Parathyroid adenoma (tissue), 2 donors: Measurements from ENCODE around the gene DLL1.
"Not testable (repeated sequence)": the region's sequence is repeated elsewhere in the genome, so short reads cannot be mapped to it uniquely, and the experiment has no call there.

Source experiments
- H2AFZ ChIP-seq: fragments of 300-600 bp; sonication (generic); one replicate; pipeline ENCODE4 v1.7.0; 2017; ENCODE audit warnings: antibody characterized with exemption, mild to moderate bottlenecking
- H3K27ac ChIP-seq: fragments of 300-600 bp; sonication (generic); one replicate; pipeline ENCODE4 v1.7.0; 2017
- H3K27me3 ChIP-seq: fragments of 300-600 bp; sonication (generic); one replicate; pipeline ENCODE4 v1.7.0; 2017; ENCODE audit warnings: low read length; ENCODE audit not compliant: control insufficient read depth, insufficient read depth
- H3K36me3 ChIP-seq: fragments of 300-600 bp; sonication (generic); one replicate; pipeline ENCODE4 v1.7.0; 2017; ENCODE audit warnings: low read length; ENCODE audit not compliant: control insufficient read depth, insufficient read depth
- H3K4me1 ChIP-seq: fragments of 300-600 bp; sonication (generic); one replicate; pipeline ENCODE4 v1.7.0; 2017; ENCODE audit warnings: control low read depth
- H3K4me2 ChIP-seq: fragments of 300-600 bp; sonication (generic); one replicate; pipeline ENCODE4 v1.7.0; 2017; ENCODE audit warnings: low read length
- H3K4me3 ChIP-seq: fragments of 300-600 bp; sonication (generic); one replicate; pipeline ENCODE4 v1.7.0; 2017; ENCODE audit warnings: low read depth, low read length
- H3K79me2 ChIP-seq: fragments of 300-600 bp; sonication (generic); one replicate; pipeline ENCODE4 v1.7.0; 2017; ENCODE audit warnings: control low read depth
- H3K9ac ChIP-seq: fragments of 300-600 bp; sonication (generic); one replicate; pipeline ENCODE4 v1.7.0; 2017; ENCODE audit warnings: mild to moderate bottlenecking
- H3K9me3 ChIP-seq: fragments of 300-600 bp; sonication (generic); one replicate; pipeline ENCODE4 v1.7.0; 2017; ENCODE audit warnings: low read length; ENCODE audit not compliant: control insufficient read depth
- TF ChIP-seq, protein P1 (sequence below): fragments of 300-600 bp; sonication (generic); IDR thresholded peaks from one replicate; pipeline ENCODE4 v1.7.0; 2017; ENCODE audit warnings: antibody characterized with exemption, mild to moderate bottlenecking
- donor health status: primary hyperparathyroidism.

DLL1 gene, protein sequence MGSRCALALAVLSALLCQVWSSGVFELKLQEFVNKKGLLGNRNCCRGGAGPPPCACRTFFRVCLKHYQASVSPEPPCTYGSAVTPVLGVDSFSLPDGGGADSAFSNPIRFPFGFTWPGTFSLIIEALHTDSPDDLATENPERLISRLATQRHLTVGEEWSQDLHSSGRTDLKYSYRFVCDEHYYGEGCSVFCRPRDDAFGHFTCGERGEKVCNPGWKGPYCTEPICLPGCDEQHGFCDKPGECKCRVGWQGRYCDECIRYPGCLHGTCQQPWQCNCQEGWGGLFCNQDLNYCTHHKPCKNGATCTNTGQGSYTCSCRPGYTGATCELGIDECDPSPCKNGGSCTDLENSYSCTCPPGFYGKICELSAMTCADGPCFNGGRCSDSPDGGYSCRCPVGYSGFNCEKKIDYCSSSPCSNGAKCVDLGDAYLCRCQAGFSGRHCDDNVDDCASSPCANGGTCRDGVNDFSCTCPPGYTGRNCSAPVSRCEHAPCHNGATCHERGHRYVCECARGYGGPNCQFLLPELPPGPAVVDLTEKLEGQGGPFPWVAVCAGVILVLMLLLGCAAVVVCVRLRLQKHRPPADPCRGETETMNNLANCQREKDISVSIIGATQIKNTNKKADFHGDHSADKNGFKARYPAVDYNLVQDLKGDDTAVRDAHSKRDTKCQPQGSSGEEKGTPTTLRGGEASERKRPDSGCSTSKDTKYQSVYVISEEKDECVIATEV

DNA sequence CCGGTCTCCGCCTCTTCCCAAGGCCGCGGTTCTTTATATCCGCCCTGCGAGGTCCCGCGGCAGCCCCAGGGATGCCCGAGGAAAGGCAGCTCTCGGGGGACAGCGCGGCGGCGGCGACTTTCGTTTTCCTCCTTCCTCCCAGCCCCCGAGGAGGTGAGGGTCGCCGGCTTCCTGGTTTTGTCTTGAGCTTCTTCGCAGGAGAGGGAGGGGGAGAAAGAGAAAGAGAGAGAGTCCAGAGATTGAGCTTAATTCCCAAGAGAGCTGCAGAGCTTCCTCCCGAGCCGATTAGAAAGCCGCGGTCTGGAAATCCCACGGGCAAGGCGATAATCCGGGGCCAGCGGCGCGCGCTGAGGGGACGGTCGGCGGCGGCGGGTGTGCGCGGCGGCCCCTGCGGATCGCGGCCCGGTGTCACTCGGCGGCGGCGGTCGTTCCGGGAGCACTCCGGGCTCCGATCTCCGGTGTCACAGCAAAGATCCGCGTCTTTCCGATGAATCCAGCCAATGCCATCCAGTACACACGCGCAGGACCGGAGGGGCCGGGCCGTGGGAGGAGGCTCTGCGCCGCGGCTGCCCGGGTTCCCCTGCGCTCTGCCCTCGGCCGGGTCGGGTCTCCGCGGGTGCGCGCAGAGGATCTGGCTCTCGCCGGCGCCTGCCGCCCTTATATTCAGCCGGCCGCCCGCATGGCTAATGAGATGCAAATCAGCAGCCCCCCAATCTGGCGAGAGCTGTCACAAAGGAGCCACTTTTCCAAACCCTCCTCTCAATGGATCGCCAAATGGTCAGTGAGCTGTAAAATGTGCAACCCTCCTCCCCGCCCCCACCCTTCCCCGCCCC lies at the start of gene DLL1:
DLL1 (minus strand) TSS at position 783 of the 833 bp plus-strand sequence. CDS start 939 bp downstream, outside the sequence.
- H3K27ac ChIP-seq, result peak within 1 kb of the TSS; percentile 58
- peak within 1 kb of the TSS; percentile 65 for H3K4me3 ChIP-seq
- no peaks in the 10 kb centered on the region for H3K9me3 ChIP-seq
- H3K27me3 ChIP-seq, result peaks cover 7% of the 10 kb centered on the region
- peaks cover 12% of the 10 kb centered on the region for H3K4me1 ChIP-seq
- H3K4me2 ChIP-seq, result peak within 1 kb of the TSS; percentile 91
- H2AFZ ChIP-seq, result peak within 1 kb of the TSS; percentile 85
- H3K79me2 ChIP-seq, result no peaks in the 10 kb centered on the region
- no peak within 1 kb of the TSS for H3K9ac ChIP-seq
- H3K36me3 ChIP-seq, result no peaks in the 10 kb centered on the region
- TF ChIP-seq, protein P1, sequence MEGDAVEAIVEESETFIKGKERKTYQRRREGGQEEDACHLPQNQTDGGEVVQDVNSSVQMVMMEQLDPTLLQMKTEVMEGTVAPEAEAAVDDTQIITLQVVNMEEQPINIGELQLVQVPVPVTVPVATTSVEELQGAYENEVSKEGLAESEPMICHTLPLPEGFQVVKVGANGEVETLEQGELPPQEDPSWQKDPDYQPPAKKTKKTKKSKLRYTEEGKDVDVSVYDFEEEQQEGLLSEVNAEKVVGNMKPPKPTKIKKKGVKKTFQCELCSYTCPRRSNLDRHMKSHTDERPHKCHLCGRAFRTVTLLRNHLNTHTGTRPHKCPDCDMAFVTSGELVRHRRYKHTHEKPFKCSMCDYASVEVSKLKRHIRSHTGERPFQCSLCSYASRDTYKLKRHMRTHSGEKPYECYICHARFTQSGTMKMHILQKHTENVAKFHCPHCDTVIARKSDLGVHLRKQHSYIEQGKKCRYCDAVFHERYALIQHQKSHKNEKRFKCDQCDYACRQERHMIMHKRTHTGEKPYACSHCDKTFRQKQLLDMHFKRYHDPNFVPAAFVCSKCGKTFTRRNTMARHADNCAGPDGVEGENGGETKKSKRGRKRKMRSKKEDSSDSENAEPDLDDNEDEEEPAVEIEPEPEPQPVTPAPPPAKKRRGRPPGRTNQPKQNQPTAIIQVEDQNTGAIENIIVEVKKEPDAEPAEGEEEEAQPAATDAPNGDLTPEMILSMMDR, result no peak

DNA sequence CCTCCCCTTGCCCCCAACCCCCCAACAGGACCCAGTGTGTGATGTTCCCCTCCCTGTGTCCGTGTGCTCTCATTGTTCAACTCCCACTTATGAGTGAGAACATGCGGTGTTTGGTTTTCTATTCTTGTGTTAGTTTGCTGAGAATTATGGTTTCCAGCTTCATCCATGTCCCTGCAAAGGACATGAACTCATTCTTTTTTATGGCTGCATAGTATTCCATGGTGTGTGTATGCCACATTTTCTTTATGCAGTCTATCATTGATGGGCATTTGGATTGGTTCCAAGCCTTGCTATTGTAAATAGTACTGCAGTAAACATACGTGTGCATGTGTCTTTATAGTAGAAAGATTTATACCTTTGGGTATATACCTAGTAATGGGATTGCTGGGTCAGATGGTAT lies 44.3 kb upstream of the DLL1 start:
- not testable (repeated sequence) for H3K9me3 ChIP-seq, H2AFZ ChIP-seq, H3K9ac ChIP-seq, H3K4me2 ChIP-seq, H3K27ac ChIP-seq, H3K36me3 ChIP-seq, H3K4me3 ChIP-seq, H3K4me1 ChIP-seq, H3K27me3 ChIP-seq
- H3K79me2 ChIP-seq, result peaks cover 54% of the 10 kb centered on the region

DNA sequence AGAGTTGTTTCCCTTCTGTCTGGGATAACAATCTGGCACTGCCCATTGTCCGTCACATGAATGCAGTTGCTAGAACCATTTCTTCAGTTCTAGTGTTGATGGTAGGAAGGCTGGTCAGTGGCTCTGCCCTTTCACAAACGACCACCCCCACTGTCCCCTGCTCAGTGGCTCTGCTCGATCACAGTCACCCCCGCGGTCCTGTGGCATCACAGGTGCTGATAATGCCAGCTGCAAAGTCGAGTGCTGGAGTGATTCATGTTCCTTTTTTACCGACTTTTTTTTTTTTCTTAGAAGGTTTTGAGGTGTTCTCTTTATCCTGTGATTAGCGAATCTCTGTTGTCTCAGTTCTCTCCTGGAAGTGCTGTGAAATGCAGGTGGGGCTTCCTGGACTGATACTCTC lies 38.4 kb upstream of the DLL1 start:
- Histone ChIP-seq H3K9me3 (no peaks in the 10 kb centered on the region), H3K4me2 (no peak overlapping the region), H3K27ac (no peak overlapping the region), H3K79me2 (peaks cover 41% of the 10 kb centered on the region), H3K4me3 (no peak overlapping the region), H3K36me3 (no peaks in the 10 kb centered on the region), H3K27me3 (no peaks in the 10 kb centered on the region), H3K9ac (no peak overlapping the region), H3K4me1 (no peaks in the 10 kb centered on the region), H2AFZ (no peak overlapping the region)
- TF ChIP-seq, protein P1, result no peak

DNA sequence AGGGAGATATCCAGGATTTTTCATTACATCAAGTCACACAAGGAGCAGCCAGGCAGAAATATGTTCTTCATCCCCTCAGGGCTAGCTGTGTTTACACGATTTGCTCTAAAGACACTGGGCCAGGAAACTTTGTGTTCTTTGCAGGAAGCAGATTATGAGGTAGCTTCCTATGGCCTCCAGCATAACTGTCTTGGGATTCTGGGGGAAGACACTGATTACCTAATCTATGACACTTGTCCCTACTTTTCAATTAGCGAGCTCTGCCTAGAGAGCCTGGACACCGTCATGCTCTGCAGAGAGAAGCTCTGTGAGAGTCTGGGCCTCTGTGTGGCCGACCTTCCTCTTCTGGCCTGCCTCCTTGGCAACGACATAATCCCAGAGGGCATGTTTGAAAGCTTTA lies 26.8 kb upstream of the DLL1 start:
- H3K4me2 ChIP-seq, result no peak overlapping the region
- H3K79me2 ChIP-seq, result peaks cover 19% of the 10 kb centered on the region
- H3K9me3 ChIP-seq, result no peaks in the 10 kb centered on the region
- TF ChIP-seq, protein P1, result no peak
- no peak overlapping the region for H3K4me3 ChIP-seq
- H3K9ac ChIP-seq, result no peak overlapping the region
- peaks cover 10% of the 10 kb centered on the region for H3K4me1 ChIP-seq
- no peak overlapping the region for H3K27ac ChIP-seq
- H2AFZ ChIP-seq, result no peak overlapping the region
- no peaks in the 10 kb centered on the region for H3K36me3 ChIP-seq
- H3K27me3 ChIP-seq, result no peaks in the 10 kb centered on the region

DNA sequence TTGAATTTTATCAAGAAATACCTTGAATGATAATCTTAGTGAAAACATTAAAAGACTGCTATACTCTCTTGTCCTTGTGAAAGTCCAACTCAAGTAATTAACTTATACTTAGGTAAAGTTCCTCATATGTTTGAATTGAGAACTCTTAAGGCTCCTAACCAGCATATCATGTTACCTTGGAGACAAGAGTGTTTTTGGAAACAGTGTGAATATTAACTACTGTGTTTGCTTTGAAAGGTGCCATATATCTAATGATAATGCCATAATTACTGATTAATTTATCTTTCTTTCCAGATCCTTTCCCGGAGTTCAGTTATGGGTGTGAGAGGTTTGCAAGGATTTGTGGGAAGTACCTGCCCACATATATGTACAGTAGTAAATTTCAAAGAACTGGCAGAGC lies 26.2 kb upstream of the DLL1 start:
- Histone ChIP-seq H2AFZ (no peak overlapping the region), H3K36me3 (no peaks in the 10 kb centered on the region), H3K79me2 (peaks cover 22% of the 10 kb centered on the region), H3K9me3 (no peaks in the 10 kb centered on the region), H3K27me3 (no peaks in the 10 kb centered on the region), H3K27ac (peak overlapping the region; percentile 25), H3K4me1 (peaks cover 12% of the 10 kb centered on the region), H3K4me3 (no peak overlapping the region), H3K4me2 (no peak overlapping the region), H3K9ac (no peak overlapping the region)
- TF ChIP-seq, protein P1, result no peak
